HL-60/S4 treated with phorbol 12-myristate 13-acetate at 8.2 ng/mL for 4 days and 3 days (cell line): ENCODE results near the gene PDE6G.

ENCODE experiments used
- in situ Hi-C: fragments of 300-500 bp; cut with MboI; formaldehyde crosslinking; loops from 2 replicates; pipeline ENCODE4 v1.15.0; 2022; ENCODE audit warnings: low sequenced_read_pairs

The PDE6G gene

GRCh38 chr17:81664051-81664470 lies 7.7 kb upstream of the PDE6G start:
- in situ Hi-C loops, result no loop called here

- in situ Hi-C loops, result no loop called here
These were observed 5.7 kb upstream of the PDE6G start for GRCh38 chr17:81662002-81662401.

- in situ Hi-C loops, result no loop called here
These were observed 4.1 kb upstream of the PDE6G start for GRCh38 chr17:81660441-81660840.

- in situ Hi-C loops, result no loop called here
These were observed 2.7 kb upstream of the PDE6G start for GRCh38 chr17:81659038-81659437.

- in situ Hi-C loops, result no loop called here
These were observed 493 bp upstream of the PDE6G start for GRCh38 chr17:81656835-81657234.

GRCh38 chr17:81655378-81656117 lies 794 bp downstream of the PDE6G start:
- in situ Hi-C loops, result no loop called here

GRCh38 chr17:81652906-81653771 lies 3.2 kb downstream of the PDE6G start:
- in situ Hi-C loops, result no loop called here

GRCh38 chr17:81651692-81652091 lies 4.7 kb downstream of the PDE6G start:
- in situ Hi-C loops, result no loop called here

GRCh38 chr17:81650951-81651350 lies 5.4 kb downstream of the PDE6G start:
- in situ Hi-C loops, result no loop called here

GRCh38 chr17:81648707-81649085 lies 7.6 kb downstream of the PDE6G start:
- in situ Hi-C loops, result no loop called here

GRCh38 chr17:81648013-81648706 lies 8.2 kb downstream of the PDE6G start:
- in situ Hi-C loops, result no loop called here

- in situ Hi-C loops, result no loop called here
These were observed 8.7 kb downstream of the PDE6G start for GRCh38 chr17:81647640-81648012.

GRCh38 chr17:81646869-81647600 lies 9.3 kb downstream of the PDE6G start:
- in situ Hi-C loops, result no loop called here

- in situ Hi-C loops, result no loop called here
These were observed 11.1 kb downstream of the PDE6G start for GRCh38 chr17:81644976-81645952.

- in situ Hi-C loops, result no loop called here
These were observed 11.8 kb downstream of the PDE6G start for GRCh38 chr17:81644496-81644895.

GRCh38 chr17:81641825-81642489 lies 14.4 kb downstream of the PDE6G start:
- in situ Hi-C loops, result no loop called here

GRCh38 chr17:81640011-81640410 lies 16.3 kb downstream of the PDE6G start:
- in situ Hi-C loops, result no loop called here

- in situ Hi-C loops, result no loop called here
These were observed 17.7 kb downstream of the PDE6G start for GRCh38 chr17:81638683-81639082.
